ENCODE measurements around the gene CEP164.

Gene CEP164

GRCh38 chr11:117281159-117281558 lies 46.5 kb upstream of the CEP164 start:
- Histone ChIP-seq H3K9me2 (replicated peaks; ENCODE audit: control insufficient read depth, low read length) (no peaks in the 10 kb centered on the region), H3K79me2 (ENCODE audit: control insufficient read depth, low read length) (no peaks in the 10 kb centered on the region), H3K36me3 (ENCODE audit: control insufficient read depth, low read length) (peaks cover 16% of the 10 kb centered on the region; the same call in 1 of the 2 replicates), H3K9me3 (ENCODE audit: control insufficient read depth, insufficient read depth, low read length) (no peaks in the 10 kb centered on the region), H4K20me1 (ENCODE audit: control insufficient read depth, insufficient read depth, low read depth, low read length) (no peaks in the 10 kb centered on the region), H3K4me1 (ENCODE audit: control insufficient read depth, low read length) (no peaks in the 10 kb centered on the region), H3K4me2 (ENCODE audit: low read length) (no peak overlapping the region), H3K27ac (ENCODE audit: low read depth, low read length) (no peak overlapping the region), H3K4me3 (ENCODE audit: low read length) (no peak overlapping the region), H3K27me3 (ENCODE audit: control insufficient read depth, low read length) (no peaks in the 10 kb centered on the region), H3F3A (ENCODE audit: control insufficient read depth, insufficient read depth) (no peaks in the 10 kb centered on the region)
- TF ChIP-seq, protein P1, sequence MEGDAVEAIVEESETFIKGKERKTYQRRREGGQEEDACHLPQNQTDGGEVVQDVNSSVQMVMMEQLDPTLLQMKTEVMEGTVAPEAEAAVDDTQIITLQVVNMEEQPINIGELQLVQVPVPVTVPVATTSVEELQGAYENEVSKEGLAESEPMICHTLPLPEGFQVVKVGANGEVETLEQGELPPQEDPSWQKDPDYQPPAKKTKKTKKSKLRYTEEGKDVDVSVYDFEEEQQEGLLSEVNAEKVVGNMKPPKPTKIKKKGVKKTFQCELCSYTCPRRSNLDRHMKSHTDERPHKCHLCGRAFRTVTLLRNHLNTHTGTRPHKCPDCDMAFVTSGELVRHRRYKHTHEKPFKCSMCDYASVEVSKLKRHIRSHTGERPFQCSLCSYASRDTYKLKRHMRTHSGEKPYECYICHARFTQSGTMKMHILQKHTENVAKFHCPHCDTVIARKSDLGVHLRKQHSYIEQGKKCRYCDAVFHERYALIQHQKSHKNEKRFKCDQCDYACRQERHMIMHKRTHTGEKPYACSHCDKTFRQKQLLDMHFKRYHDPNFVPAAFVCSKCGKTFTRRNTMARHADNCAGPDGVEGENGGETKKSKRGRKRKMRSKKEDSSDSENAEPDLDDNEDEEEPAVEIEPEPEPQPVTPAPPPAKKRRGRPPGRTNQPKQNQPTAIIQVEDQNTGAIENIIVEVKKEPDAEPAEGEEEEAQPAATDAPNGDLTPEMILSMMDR (IDR thresholded peaks at IDR 0.05; ENCODE audit: low read depth, low read length, poor library complexity, severe bottlenecking): no peak
- TF ChIP-seq EZH2phosphoT487 (IDR thresholded peaks at IDR 0.05; ENCODE audit: borderline replicate concordance, low read length): no peak

- TF ChIP-seq, protein P1 (IDR thresholded peaks at IDR 0.05; ENCODE audit: low read depth, low read length, poor library complexity, severe bottlenecking): no peak
- TF ChIP-seq EZH2phosphoT487 (IDR thresholded peaks at IDR 0.05; ENCODE audit: borderline replicate concordance, low read length): no peak
- H3K27ac ChIP-seq (ENCODE audit: low read depth, low read length): no peak overlapping the region
- H3K36me3 ChIP-seq (ENCODE audit: control insufficient read depth, low read length): peaks cover 16% of the 10 kb centered on the region; the same call in 1 of the 2 replicates
These were observed 45.8 kb upstream of the CEP164 start for GRCh38 chr11:117281869-117282268.

GRCh38 chr11:117282956-117283355 lies 44.7 kb upstream of the CEP164 start:
- H3K36me3 ChIP-seq (ENCODE audit: control insufficient read depth, low read length): peaks cover 16% of the 10 kb centered on the region; the same call in 1 of the 2 replicates

More at GRCh38 chr11:117281869-117282268, 45.8 kb upstream of the CEP164 start:
- no peaks in the 10 kb centered on the region for H3K9me2 ChIP-seq (replicated peaks; ENCODE audit: control insufficient read depth, low read length)
- no peaks in the 10 kb centered on the region for H3K4me1 ChIP-seq (ENCODE audit: control insufficient read depth, low read length)
- H3K4me2 ChIP-seq (ENCODE audit: low read length): no peak overlapping the region
- H3K9me3 ChIP-seq (ENCODE audit: control insufficient read depth, insufficient read depth, low read length): no peaks in the 10 kb centered on the region
- no peaks in the 10 kb centered on the region for H3K27me3 ChIP-seq (ENCODE audit: control insufficient read depth, low read length)
- no peaks in the 10 kb centered on the region for H4K20me1 ChIP-seq (ENCODE audit: control insufficient read depth, insufficient read depth, low read depth, low read length)
- no peaks in the 10 kb centered on the region for H3F3A ChIP-seq (ENCODE audit: control insufficient read depth, insufficient read depth)
- no peaks in the 10 kb centered on the region for H3K79me2 ChIP-seq (ENCODE audit: control insufficient read depth, low read length)
- H3K4me3 ChIP-seq (ENCODE audit: low read length): no peak overlapping the region

More at GRCh38 chr11:117282956-117283355, 44.7 kb upstream of the CEP164 start:
- no peaks in the 10 kb centered on the region for H4K20me1 ChIP-seq (ENCODE audit: control insufficient read depth, insufficient read depth, low read depth, low read length)
- no peaks in the 10 kb centered on the region for H3K9me2 ChIP-seq (replicated peaks; ENCODE audit: control insufficient read depth, low read length)
- no peak for TF ChIP-seq EZH2phosphoT487 (IDR thresholded peaks at IDR 0.05; ENCODE audit: borderline replicate concordance, low read length)
- TF ChIP-seq, protein P1 (IDR thresholded peaks at IDR 0.05; ENCODE audit: low read depth, low read length, poor library complexity, severe bottlenecking): no peak
- no peaks in the 10 kb centered on the region for H3K4me1 ChIP-seq (ENCODE audit: control insufficient read depth, low read length)
- H3K27me3 ChIP-seq (ENCODE audit: control insufficient read depth, low read length): no peaks in the 10 kb centered on the region
- no peaks in the 10 kb centered on the region for H3F3A ChIP-seq (ENCODE audit: control insufficient read depth, insufficient read depth)
- no peak overlapping the region for H3K27ac ChIP-seq (ENCODE audit: low read depth, low read length)
- H3K4me2 ChIP-seq (ENCODE audit: low read length): no peak overlapping the region
- no peak overlapping the region for H3K4me3 ChIP-seq (ENCODE audit: low read length)
- H3K79me2 ChIP-seq (ENCODE audit: control insufficient read depth, low read length): no peaks in the 10 kb centered on the region
- no peaks in the 10 kb centered on the region for H3K9me3 ChIP-seq (ENCODE audit: control insufficient read depth, insufficient read depth, low read length)
